BLaER1 treated with 17β-estradiol and CSF1 and Interleukin-3, amounts not matched to agents 10 nM and 100 nM (cell line): ENCODE measurements around the gene OSBPL5.

Experiments used
- H3K27ac ChIP-seq, 11 experiments: shearing (Covaris generic); formaldehyde crosslinking; 2 replicates each; pipeline ENCODE4 v1.8.1; 2022
- H3K27me3 ChIP-seq, 11 experiments: shearing (Covaris generic); formaldehyde crosslinking; 2 replicates each; pipeline ENCODE4 v1.8.1; 2022
- H3K36me3 ChIP-seq, 11 experiments: shearing (Covaris generic); formaldehyde crosslinking; 2 replicates each; pipeline ENCODE4 v1.8.1; 2022
- H3K4me1 ChIP-seq, 10 experiments: shearing (Covaris generic); formaldehyde crosslinking; 2 replicates each; pipeline ENCODE4 v1.8.1; 2022
- H3K4me2 ChIP-seq, 11 experiments: shearing (Covaris generic); formaldehyde crosslinking; 2 replicates each; pipeline ENCODE4 v1.8.1; 2022
- H3K4me3 ChIP-seq, 10 experiments: shearing (Covaris generic); formaldehyde crosslinking; 2 replicates each; pipeline ENCODE4 v1.8.1; 2022
- H3K9ac ChIP-seq, 11 experiments: shearing (Covaris generic); formaldehyde crosslinking; 2 replicates each; pipeline ENCODE4 v1.8.1; 2022
- H3K9me3 ChIP-seq, 11 experiments: shearing (Covaris generic); formaldehyde crosslinking; replicated peaks in 1 of 11; 2 replicates each; pipeline ENCODE4 v1.8.1; 2022
- H4K20me1 ChIP-seq, 11 experiments: shearing (Covaris generic); formaldehyde crosslinking; 2 replicates each; pipeline ENCODE4 v1.8.1; 2022
- Cebpa-rat ChIP-seq, 11 experiments: shearing (Covaris generic); IDR thresholded peaks; 2 replicates each; pipeline ENCODE4 v1.8.1; 2022

OSBPL5 gene

GRCh38 chr11:3165152-3165705 is at the start of gene OSBPL5:
OSBPL5 (minus strand) TSS chr11:3165310; CDS start chr11:3129148, 36,162 bp downstream.
- H3K36me3 ChIP-seq = no peaks in the 10 kb centered on the region
- H3K4me3 ChIP-seq = peak within 1 kb of the TSS; percentile 66 to 89 (median 78)
- peak within 1 kb of the TSS; percentile 89 to 99 (median 98) for H3K4me2 ChIP-seq
- peaks cover 34 to 64% (median 41%) of the 10 kb centered on the region in 11 experiments; a peak in 21 of 22 replicates for H4K20me1 ChIP-seq
- no peaks in the 10 kb centered on the region for H3K9me3 ChIP-seq
- H3K27me3 ChIP-seq = peaks cover 0 to 20% (median 0%) of the 10 kb centered on the region in 11 experiments; a peak in 8 of 22 replicates
- H3K27ac ChIP-seq = peak within 1 kb of the TSS in 10 of 11 experiments; percentile 37 to 78 (median 71); a peak in 21 of 22 replicates
- no peak for TF ChIP-seq Cebpa-rat (IDR thresholded peaks at IDR 0.05)
- H3K9ac ChIP-seq = peak within 1 kb of the TSS; percentile 75 to 88 (median 83)
- peaks cover 54 to 93% (median 91%) of the 10 kb centered on the region in 10 experiments for H3K4me1 ChIP-seq

GRCh38 chr11:3214420-3214699 is 49.2 kb upstream of the OSBPL5 start:
- Histone ChIP-seq H3K27me3 (peaks cover 0 to 7% (median 0%) of the 10 kb centered on the region in 11 experiments; a peak in 2 of 22 replicates), H3K27ac (no peak overlapping the region), H3K4me2 (no peak overlapping the region), H3K4me1 (peaks cover 0 to 38% (median 24%) of the 10 kb centered on the region in 10 experiments; a peak in 15 of 20 replicates), H3K9me3 (peaks cover 17 to 22% (median 19%) of the 10 kb centered on the region in 11 experiments), H3K36me3 (no peaks in the 10 kb centered on the region; a peak in 1 of 22 replicates), H4K20me1 (peaks cover 0 to 16% (median 0%) of the 10 kb centered on the region in 11 experiments; a peak in 2 of 22 replicates), H3K9ac (no peak overlapping the region), H3K4me3 (no peak overlapping the region)
- no peak for TF ChIP-seq Cebpa-rat (IDR thresholded peaks at IDR 0.05)

GRCh38 chr11:3213659-3214419 is 48.7 kb upstream of the OSBPL5 start:
- Histone ChIP-seq H3K4me1 (peaks cover 0 to 38% (median 28%) of the 10 kb centered on the region in 10 experiments; a peak in 15 of 20 replicates), H3K9me3 (peaks cover 17 to 22% (median 19%) of the 10 kb centered on the region in 11 experiments), H3K4me3 (no peak overlapping the region), H3K4me2 (no peak overlapping the region), H3K9ac (no peak overlapping the region), H3K36me3 (no peaks in the 10 kb centered on the region; a peak in 1 of 22 replicates), H4K20me1 (peaks cover 0 to 10% (median 0%) of the 10 kb centered on the region in 11 experiments; a peak in 2 of 22 replicates), H3K27me3 (peaks cover 0 to 7% (median 0%) of the 10 kb centered on the region in 11 experiments; a peak in 2 of 22 replicates), H3K27ac (no peak overlapping the region)
- no peak for TF ChIP-seq Cebpa-rat (IDR thresholded peaks at IDR 0.05)

- no peak overlapping the region for H3K27ac ChIP-seq
- no peak overlapping the region for H3K9ac ChIP-seq
- peaks cover 17 to 22% (median 19%) of the 10 kb centered on the region in 11 experiments for H3K9me3 ChIP-seq
- H4K20me1 ChIP-seq = peaks cover 0 to 2% (median 0%) of the 10 kb centered on the region in 11 experiments; a peak in 3 of 22 replicates
- no peaks in the 10 kb centered on the region; a peak in 1 of 22 replicates for H3K36me3 ChIP-seq
- peak overlapping the region in 7 of 11 experiments; percentile 15 to 56 (median 37); a peak in 8 of 22 replicates for H3K4me2 ChIP-seq
- H3K4me3 ChIP-seq = no peak overlapping the region
- peaks cover 12 to 22% (median 19%) of the 10 kb centered on the region in 11 experiments for H3K27me3 ChIP-seq
- peaks cover 19 to 35% (median 26%) of the 10 kb centered on the region in 10 experiments for H3K4me1 ChIP-seq
- no peak for TF ChIP-seq Cebpa-rat (IDR thresholded peaks at IDR 0.05)
Observed at GRCh38 chr11:3208272-3208671, 43.2 kb upstream of the OSBPL5 start.

GRCh38 chr11:3207526-3208189 is 42.5 kb upstream of the OSBPL5 start:
- Histone ChIP-seq H3K4me1 (peaks cover 26 to 42% (median 33%) of the 10 kb centered on the region in 10 experiments), H3K4me3 (no peak overlapping the region), H3K36me3 (no peaks in the 10 kb centered on the region; a peak in 1 of 22 replicates), H4K20me1 (peaks cover 0 to 8% (median 5%) of the 10 kb centered on the region in 11 experiments; a peak in 6 of 22 replicates), H3K9ac (no peak overlapping the region), H3K4me2 (no peak overlapping the region), H3K9me3 (peaks cover 17 to 22% (median 19%) of the 10 kb centered on the region in 11 experiments), H3K27me3 (peaks cover 18 to 28% (median 25%) of the 10 kb centered on the region in 11 experiments), H3K27ac (no peak overlapping the region)
- TF ChIP-seq Cebpa-rat (IDR thresholded peaks at IDR 0.05) = no peak

GRCh38 chr11:3206922-3207204 is 41.8 kb upstream of the OSBPL5 start:
- Histone ChIP-seq H3K9me3 (peaks cover 15 to 20% (median 19%) of the 10 kb centered on the region in 11 experiments), H3K4me1 (peaks cover 26 to 47% (median 37%) of the 10 kb centered on the region in 10 experiments), H4K20me1 (peaks cover 0 to 16% (median 7%) of the 10 kb centered on the region in 11 experiments; a peak in 7 of 22 replicates), H3K27me3 (peaks cover 26 to 36% (median 33%) of the 10 kb centered on the region in 11 experiments), H3K9ac (no peak overlapping the region), H3K4me3 (no peak overlapping the region), H3K36me3 (no peaks in the 10 kb centered on the region; a peak in 1 of 22 replicates), H3K27ac (no peak overlapping the region), H3K4me2 (no peak overlapping the region)
- no peak for TF ChIP-seq Cebpa-rat (IDR thresholded peaks at IDR 0.05)

- peak overlapping the region in 7 of 11 experiments; percentile 38 to 79 (median 55); a peak in 11 of 22 replicates for H3K4me2 ChIP-seq
- no peak overlapping the region for H3K27ac ChIP-seq
- peaks cover 32 to 42% (median 38%) of the 10 kb centered on the region in 11 experiments for H3K27me3 ChIP-seq
- H4K20me1 ChIP-seq = peaks cover 0 to 21% (median 7%) of the 10 kb centered on the region in 11 experiments; a peak in 9 of 22 replicates
- H3K36me3 ChIP-seq = no peaks in the 10 kb centered on the region; a peak in 1 of 22 replicates
- no peak overlapping the region for H3K9ac ChIP-seq
- H3K4me3 ChIP-seq = no peak overlapping the region
- no peak for TF ChIP-seq Cebpa-rat (IDR thresholded peaks at IDR 0.05)
- H3K9me3 ChIP-seq = peaks cover 10 to 14% (median 13%) of the 10 kb centered on the region in 11 experiments
- H3K4me1 ChIP-seq = peaks cover 26 to 47% (median 37%) of the 10 kb centered on the region in 10 experiments
Observed at GRCh38 chr11:3206156-3206921, 41.2 kb upstream of the OSBPL5 start.
